Mammary epithelial cell (primary cell): ENCODE data around the gene RAI1.
"Not testable (repeated sequence)": the region's sequence is repeated elsewhere in the genome, so short reads cannot be mapped to it uniquely, and the experiment has no call there.

Experiments used
- EZH2 ChIP-seq: IDR thresholded peaks from 2 replicates; pipeline ENCODE4 v1.6.1; 2012; ENCODE audit warnings: low read length, inconsistent platforms, borderline replicate concordance
- TF ChIP-seq, protein P1 (sequence below), 2 donors: IDR thresholded peaks in 1 of 2; conservative IDR thresholded peaks in 1 of 2; 2 replicates each; pipeline ENCODE4 v1.5.1; 2011 to 2012; ENCODE audit warnings: inconsistent platforms in 2 of 2, low read length in 2 of 2, mild to moderate bottlenecking in 2 of 2, control low read depth in 1 of 2, low read depth in 1 of 2; ENCODE audit not compliant: insufficient read depth in 1 of 2; ENCODE audit errors: extremely low read depth in 1 of 2

DNA sequence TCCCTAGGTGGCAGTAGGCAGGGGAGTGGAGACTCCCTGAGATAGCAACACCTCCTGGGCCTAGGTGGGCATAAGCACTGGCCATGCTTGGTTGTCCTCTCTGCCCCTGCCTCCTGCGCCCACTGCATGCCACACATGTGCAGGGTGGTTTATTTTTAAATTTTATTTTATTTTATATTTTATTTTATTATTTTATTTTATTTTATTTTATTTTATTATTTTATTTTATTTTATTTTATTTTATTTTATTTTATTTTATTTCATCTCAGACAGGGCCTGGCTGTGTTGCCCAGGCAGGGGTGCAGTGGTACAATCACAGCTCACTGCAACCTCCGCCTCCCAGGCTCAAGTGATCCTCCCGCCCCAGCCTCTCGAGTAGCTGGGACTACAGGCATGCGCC is 126.9 kb downstream of the RAI1 start:
- TF ChIP-seq, protein P1, sequence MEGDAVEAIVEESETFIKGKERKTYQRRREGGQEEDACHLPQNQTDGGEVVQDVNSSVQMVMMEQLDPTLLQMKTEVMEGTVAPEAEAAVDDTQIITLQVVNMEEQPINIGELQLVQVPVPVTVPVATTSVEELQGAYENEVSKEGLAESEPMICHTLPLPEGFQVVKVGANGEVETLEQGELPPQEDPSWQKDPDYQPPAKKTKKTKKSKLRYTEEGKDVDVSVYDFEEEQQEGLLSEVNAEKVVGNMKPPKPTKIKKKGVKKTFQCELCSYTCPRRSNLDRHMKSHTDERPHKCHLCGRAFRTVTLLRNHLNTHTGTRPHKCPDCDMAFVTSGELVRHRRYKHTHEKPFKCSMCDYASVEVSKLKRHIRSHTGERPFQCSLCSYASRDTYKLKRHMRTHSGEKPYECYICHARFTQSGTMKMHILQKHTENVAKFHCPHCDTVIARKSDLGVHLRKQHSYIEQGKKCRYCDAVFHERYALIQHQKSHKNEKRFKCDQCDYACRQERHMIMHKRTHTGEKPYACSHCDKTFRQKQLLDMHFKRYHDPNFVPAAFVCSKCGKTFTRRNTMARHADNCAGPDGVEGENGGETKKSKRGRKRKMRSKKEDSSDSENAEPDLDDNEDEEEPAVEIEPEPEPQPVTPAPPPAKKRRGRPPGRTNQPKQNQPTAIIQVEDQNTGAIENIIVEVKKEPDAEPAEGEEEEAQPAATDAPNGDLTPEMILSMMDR (conservative IDR thresholded peaks at IDR 0.05 in 1 of 2, IDR thresholded peaks at IDR 0.05 in 1 of 2; ENCODE audit: extremely low read depth in 1 of 2, insufficient read depth in 1 of 2, low read depth in 1 of 2, low read length in 2 of 2), result not testable (repeated sequence)
- TF ChIP-seq EZH2, result not testable (repeated sequence)
